Transverse colon (tissue), 4 donors: ENCODE results near the gene COQ2. TPM values are rescaled to one million over a fixed set of nuclear protein-coding genes. Genes with fewer than 3 reads are reported as not detected.
"Not testable (repeated sequence)": the region's sequence is repeated elsewhere in the genome, so short reads cannot be mapped to it uniquely, and the experiment has no call there.

Source experiments
- DNase-seq: peaks from one replicate; pipeline ENCODE4 v3.0.0-alpha.2; 2019
- H3K27ac ChIP-seq, 4 donors: fragments of 200-600 bp; sonication (generic); 2 replicates each; pipeline ENCODE4 v1.5.1; 2016 to 2018; ENCODE audit warnings: inconsistent platforms in 4 of 4
- H3K27me3 ChIP-seq: fragments of 200-600 bp; sonication (generic); 2 replicates; pipeline ENCODE4 v1.5.1; 2017; ENCODE audit warnings: inconsistent platforms
- H3K36me3 ChIP-seq, 4 donors: fragments of 200-600 bp; sonication (generic); 2 replicates each; pipeline ENCODE4 v1.5.1; 2017 to 2019; ENCODE audit warnings: inconsistent platforms in 4 of 4
- H3K4me1 ChIP-seq, 4 donors: fragments of 200-600 bp; sonication (generic); 2 replicates each; pipeline ENCODE4 v1.5.1; 2017 to 2020; ENCODE audit warnings: inconsistent platforms in 4 of 4
- H3K4me3 ChIP-seq, 4 donors: fragments of 200-600 bp; sonication (generic); 1 replicate in 1 of 4; 2 replicates in 3 of 4; pipeline versions ENCODE4 v1.5.1 to v1.6.1; 2017 to 2019; ENCODE audit warnings: inconsistent platforms in 4 of 4
- H3K9me3 ChIP-seq, 2 donors: fragments of 200-600 bp; sonication (generic); 2 replicates each; pipeline ENCODE4 v1.5.1; 2017 to 2019; ENCODE audit warnings: inconsistent platforms in 2 of 2
- EP300 ChIP-seq: sonication (generic); formaldehyde crosslinking; IDR thresholded peaks from one replicate; pipeline ENCODE4 v1.6.1; 2017; ENCODE audit warnings: antibody characterized with exemption, low read depth
- POLR2A ChIP-seq: fragments of 450-650 bp; IDR thresholded peaks from one replicate; pipeline ENCODE4 v1.6.1; 2016; ENCODE audit warnings: antibody characterized with exemption, mild to moderate bottlenecking, moderate library complexity
- POLR2AphosphoS5 ChIP-seq, 3 donors: sonication (generic); formaldehyde crosslinking; IDR thresholded peaks; one replicate each; pipeline ENCODE4 v1.6.1; 2016; ENCODE audit warnings: antibody characterized with exemption in 3 of 3
- WGBS, 2 donors: methylation state at CpG; one replicate each; pipeline ENCODE4 v1.1.5; 2018; ENCODE audit warnings: low coverage in 1 of 2; 5-methylcytosine and 5-hydroxymethylcytosine counted together
- in situ Hi-C, 4 donors: fragments of 200-750 bp; cut with MboI; loops; one replicate each; pipeline versions ENCODE4 v1.15.0 to v1.15.1; 2017; ENCODE audit warnings: low sequenced_read_pairs in 3 of 4, low pct_ligation_motif_present in 1 of 4, low pct_unique_long_range_greater_than_20kb in 1 of 4
- intact Hi-C: fragments of 100-400 bp; cut with DNase I; formaldehyde crosslinking; loops from one replicate; pipeline ENCODE4 v1.15.1; 2023; ENCODE audit warnings: low total_unique reads
- total RNA-seq, 4 donors: library from RNA; depleted of rRNA; stranded (reverse); fragments of >200 nt; gene quantifications; one replicate each; pipeline ENCODE4 v1.1.0, GENCODE V29; 2016
- TF ChIP-seq, protein P1 (sequence below), 5 experiments: fragments of 200-600 bp in 3 of 5; fragments of 450-650 bp in 2 of 5; sonication (generic) in 3 of 5; IDR thresholded peaks; 1 replicate in 2 of 5; 2 replicates in 3 of 5; pipeline ENCODE4 v1.5.1; 2016 to 2017; ENCODE audit warnings: antibody characterized with exemption in 5 of 5, inconsistent platforms in 3 of 5, mild to moderate bottlenecking in 2 of 5, moderate library complexity in 1 of 5

Gene COQ2
- total RNA-seq, 4 donors from 2014 or later: 0.75 to 14.4 (median 12.2) TPM

DNA sequence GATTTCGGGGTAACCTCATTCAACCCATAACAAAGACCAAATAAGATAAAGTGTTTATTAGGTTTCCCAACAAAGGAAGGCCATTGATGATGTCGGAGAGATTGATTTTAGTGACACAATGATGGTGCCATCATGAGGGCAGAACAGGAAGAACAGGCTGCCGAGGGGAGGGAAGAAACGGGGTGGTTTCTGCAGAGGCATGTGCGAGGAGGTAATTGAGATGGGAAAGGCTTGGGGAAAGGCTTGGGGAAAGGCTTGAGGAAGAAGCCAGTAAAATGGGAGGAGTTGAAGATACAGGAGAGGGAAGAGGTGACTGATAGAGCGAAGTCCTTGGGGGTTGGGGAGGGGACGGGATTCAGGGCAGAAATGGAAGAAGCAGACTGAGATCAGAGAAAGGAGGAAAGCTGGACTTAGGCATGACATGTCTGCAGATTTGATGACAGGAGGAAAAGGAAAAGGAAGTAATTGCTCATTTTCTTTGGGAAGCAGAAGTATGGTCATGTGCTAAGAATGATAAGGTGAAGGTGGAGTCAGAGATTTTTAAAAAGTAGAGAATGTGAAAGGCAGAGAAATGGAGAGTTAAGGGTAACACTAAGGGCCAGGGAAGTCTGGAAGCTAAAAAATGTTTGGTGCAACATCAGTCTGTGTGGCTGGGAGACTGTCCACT is 44.1 kb upstream of the COQ2 start:
- H3K9me3 ChIP-seq: no peaks in the 10 kb centered on the region
- no peak for TF ChIP-seq POLR2A
- TF ChIP-seq EP300: no peak
- no peak for TF ChIP-seq POLR2AphosphoS5 (IDR thresholded peaks at IDR 0.05)
- TF ChIP-seq, protein P1, sequence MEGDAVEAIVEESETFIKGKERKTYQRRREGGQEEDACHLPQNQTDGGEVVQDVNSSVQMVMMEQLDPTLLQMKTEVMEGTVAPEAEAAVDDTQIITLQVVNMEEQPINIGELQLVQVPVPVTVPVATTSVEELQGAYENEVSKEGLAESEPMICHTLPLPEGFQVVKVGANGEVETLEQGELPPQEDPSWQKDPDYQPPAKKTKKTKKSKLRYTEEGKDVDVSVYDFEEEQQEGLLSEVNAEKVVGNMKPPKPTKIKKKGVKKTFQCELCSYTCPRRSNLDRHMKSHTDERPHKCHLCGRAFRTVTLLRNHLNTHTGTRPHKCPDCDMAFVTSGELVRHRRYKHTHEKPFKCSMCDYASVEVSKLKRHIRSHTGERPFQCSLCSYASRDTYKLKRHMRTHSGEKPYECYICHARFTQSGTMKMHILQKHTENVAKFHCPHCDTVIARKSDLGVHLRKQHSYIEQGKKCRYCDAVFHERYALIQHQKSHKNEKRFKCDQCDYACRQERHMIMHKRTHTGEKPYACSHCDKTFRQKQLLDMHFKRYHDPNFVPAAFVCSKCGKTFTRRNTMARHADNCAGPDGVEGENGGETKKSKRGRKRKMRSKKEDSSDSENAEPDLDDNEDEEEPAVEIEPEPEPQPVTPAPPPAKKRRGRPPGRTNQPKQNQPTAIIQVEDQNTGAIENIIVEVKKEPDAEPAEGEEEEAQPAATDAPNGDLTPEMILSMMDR (IDR thresholded peaks at IDR 0.05): no peak
- WGBS, 2 donors: 75 to 77% methylated on average over 6 to 7 of the region's 7 CpGs
- no peak overlapping the region for H3K27ac ChIP-seq
- no peak overlapping the region for H3K4me3 ChIP-seq
- in situ Hi-C loops: no loop called here
- intact Hi-C loops: no loop called here
- H3K36me3 ChIP-seq: no peaks in the 10 kb centered on the region
- H3K4me1 ChIP-seq: no peaks in the 10 kb centered on the region
- no peaks in the 10 kb centered on the region for H3K27me3 ChIP-seq
- DNase-seq: no peak

GRCh38 chr4:83326546-83326945 is 41.9 kb upstream of the COQ2 start:
- H3K9me3 ChIP-seq: no peaks in the 10 kb centered on the region
- H3K36me3 ChIP-seq: no peaks in the 10 kb centered on the region
- in situ Hi-C loops (no loop called here), intact Hi-C loops (no loop called here)
- no peak overlapping the region for H3K4me3 ChIP-seq
- H3K27me3 ChIP-seq: no peaks in the 10 kb centered on the region
- TF ChIP-seq, protein P1 (IDR thresholded peaks at IDR 0.05): no peak
- TF ChIP-seq POLR2A (no peak), EP300 (no peak), POLR2AphosphoS5 (IDR thresholded peaks at IDR 0.05) (no peak)
- DNase-seq: no peak
- no peaks in the 10 kb centered on the region for H3K4me1 ChIP-seq
- no peak overlapping the region for H3K27ac ChIP-seq
- 81 to 90% methylated on average over 4 to 8 of the region's 8 CpGs for WGBS, 2 donors

GRCh38 chr4:83325306-83325705 is 40.7 kb upstream of the COQ2 start:
- H3K4me1 ChIP-seq, DNase-seq, H3K27me3 ChIP-seq, H3K36me3 ChIP-seq, intact Hi-C loops, H3K4me3 ChIP-seq, in situ Hi-C loops, H3K9me3 ChIP-seq, H3K27ac ChIP-seq: not testable (repeated sequence)
- WGBS, 2 donors: 78 to 90% methylated on average over 4 of the region's 4 CpGs

DNA sequence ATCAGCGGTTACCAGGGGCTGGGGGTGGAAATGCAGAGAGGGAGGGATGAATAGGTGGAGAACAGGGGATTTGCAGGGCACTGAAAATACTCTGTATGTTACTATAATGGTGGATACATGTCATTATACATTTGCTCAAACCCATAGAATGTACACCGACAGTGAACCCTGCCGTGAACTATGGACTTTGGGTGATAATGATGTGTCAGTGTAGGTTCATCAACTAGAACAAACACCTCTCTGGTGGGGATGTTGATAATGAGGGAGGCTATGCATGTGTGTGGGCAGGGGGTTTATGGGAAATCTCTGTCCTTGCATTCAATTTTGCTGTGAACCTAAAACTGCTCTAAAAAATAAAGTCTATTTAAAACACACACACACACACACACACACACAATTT is 38.5 kb upstream of the COQ2 start:
- 80 to 90% methylated on average over 1 to 3 of the region's 3 CpGs for WGBS, 2 donors
- Histone ChIP-seq H3K4me1 (no peaks in the 10 kb centered on the region), H3K36me3 (no peaks in the 10 kb centered on the region), H3K9me3 (no peaks in the 10 kb centered on the region), H3K27ac (no peak overlapping the region), H3K27me3 (no peaks in the 10 kb centered on the region), H3K4me3 (no peak overlapping the region)
- in situ Hi-C loops (no loop called here), intact Hi-C loops (no loop called here)
- no peak for TF ChIP-seq POLR2A
- TF ChIP-seq POLR2AphosphoS5 (IDR thresholded peaks at IDR 0.05): no peak
- TF ChIP-seq, protein P1 (IDR thresholded peaks at IDR 0.05): no peak
- no peak for TF ChIP-seq EP300
- no peak for DNase-seq

GRCh38 chr4:83320548-83320947 is 36.0 kb upstream of the COQ2 start:
- TF ChIP-seq, protein P1 (IDR thresholded peaks at IDR 0.05): no peak
- TF ChIP-seq EP300: no peak
- no peak for TF ChIP-seq POLR2A
- no peak for TF ChIP-seq POLR2AphosphoS5 (IDR thresholded peaks at IDR 0.05)
- Histone ChIP-seq H3K4me3 (no peak overlapping the region), H3K36me3 (no peaks in the 10 kb centered on the region), H3K9me3 (no peaks in the 10 kb centered on the region), H3K4me1 (no peaks in the 10 kb centered on the region), H3K27me3 (no peaks in the 10 kb centered on the region), H3K27ac (no peak overlapping the region)
- intact Hi-C loops: no loop called here
- DNase-seq: peak; percentile 29
- in situ Hi-C loops: no loop called here
- 72 to 78% methylated on average over 3 to 5 of the region's 5 CpGs for WGBS, 2 donors
